ENCODE measurements around the gene FADS1. TPM values are rescaled to one million over a fixed set of nuclear protein-coding genes. Genes with fewer than 3 reads are reported as not detected.
A peak's percentile ranks its signal among the peaks of the same experiment; 100 is the strongest.

The FADS1 gene
- total and polyA plus RNA-seq, 8 donors: 21.5 to 161 (median 36.1) TPM

DNA sequence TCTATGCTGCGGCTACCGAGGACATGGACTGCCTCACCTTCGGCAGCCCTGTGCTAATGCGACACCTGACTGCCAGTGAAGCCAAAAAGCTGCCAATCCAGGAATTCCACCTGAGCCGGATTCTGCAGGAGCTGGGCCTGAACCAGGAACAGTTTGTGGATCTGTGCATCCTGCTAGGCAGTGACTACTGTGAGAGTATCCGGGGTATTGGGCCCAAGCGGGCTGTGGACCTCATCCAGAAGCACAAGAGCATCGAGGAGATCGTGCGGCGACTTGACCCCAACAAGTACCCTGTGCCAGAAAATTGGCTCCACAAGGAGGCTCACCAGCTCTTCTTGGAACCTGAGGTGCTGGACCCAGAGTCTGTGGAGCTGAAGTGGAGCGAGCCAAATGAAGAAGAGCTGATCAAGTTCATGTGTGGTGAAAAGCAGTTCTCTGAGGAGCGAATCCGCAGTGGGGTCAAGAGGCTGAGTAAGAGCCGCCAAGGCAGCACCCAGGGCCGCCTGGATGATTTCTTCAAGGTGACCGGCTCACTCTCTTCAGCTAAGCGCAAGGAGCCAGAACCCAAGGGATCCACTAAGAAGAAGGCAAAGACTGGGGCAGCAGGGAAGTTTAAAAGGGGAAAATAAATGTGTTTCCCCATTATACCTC lies 20.8 kb downstream of the FADS1 start:
- no peak for DNase-seq
- no peak overlapping the region for H3K27ac ChIP-seq
- peaks cover 12 to 29% of the 10 kb centered on the region in 2 donors for H3K4me1 ChIP-seq
- H3K9me3 ChIP-seq: no peaks in the 10 kb centered on the region
- peaks cover 0 to 20% of the 10 kb centered on the region in 2 donors for H3K36me3 ChIP-seq
- H3K27me3 ChIP-seq: no peaks in the 10 kb centered on the region
- no peak for ATAC-seq
- H3K4me3 ChIP-seq: no peak overlapping the region
- TF ChIP-seq, protein P1, sequence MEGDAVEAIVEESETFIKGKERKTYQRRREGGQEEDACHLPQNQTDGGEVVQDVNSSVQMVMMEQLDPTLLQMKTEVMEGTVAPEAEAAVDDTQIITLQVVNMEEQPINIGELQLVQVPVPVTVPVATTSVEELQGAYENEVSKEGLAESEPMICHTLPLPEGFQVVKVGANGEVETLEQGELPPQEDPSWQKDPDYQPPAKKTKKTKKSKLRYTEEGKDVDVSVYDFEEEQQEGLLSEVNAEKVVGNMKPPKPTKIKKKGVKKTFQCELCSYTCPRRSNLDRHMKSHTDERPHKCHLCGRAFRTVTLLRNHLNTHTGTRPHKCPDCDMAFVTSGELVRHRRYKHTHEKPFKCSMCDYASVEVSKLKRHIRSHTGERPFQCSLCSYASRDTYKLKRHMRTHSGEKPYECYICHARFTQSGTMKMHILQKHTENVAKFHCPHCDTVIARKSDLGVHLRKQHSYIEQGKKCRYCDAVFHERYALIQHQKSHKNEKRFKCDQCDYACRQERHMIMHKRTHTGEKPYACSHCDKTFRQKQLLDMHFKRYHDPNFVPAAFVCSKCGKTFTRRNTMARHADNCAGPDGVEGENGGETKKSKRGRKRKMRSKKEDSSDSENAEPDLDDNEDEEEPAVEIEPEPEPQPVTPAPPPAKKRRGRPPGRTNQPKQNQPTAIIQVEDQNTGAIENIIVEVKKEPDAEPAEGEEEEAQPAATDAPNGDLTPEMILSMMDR (IDR thresholded peaks at IDR 0.05): no peak
- intact Hi-C loops (cut with DNase I): loop anchor here in 1 of 2 donors (10.0 kb wide), 1 partner anchor 159 kb away; the partner anchor contains the start of gene BEST1

- no peak overlapping the region for H3K27ac ChIP-seq
- H3K36me3 ChIP-seq: peaks cover 0 to 17% of the 10 kb centered on the region in 2 donors
- ATAC-seq: no peak
- DNase-seq: no peak
- H3K4me1 ChIP-seq: peaks cover 15 to 34% of the 10 kb centered on the region in 2 donors
- intact Hi-C loops (cut with DNase I): loop anchor here in 1 of 2 donors (10.0 kb wide), 1 partner anchor 159 kb away; the partner anchor contains the start of gene BEST1
- no peaks in the 10 kb centered on the region for H3K27me3 ChIP-seq
- H3K9me3 ChIP-seq: no peaks in the 10 kb centered on the region
- no peak overlapping the region for H3K4me3 ChIP-seq
- TF ChIP-seq, protein P1 (IDR thresholded peaks at IDR 0.05): no peak
Measured at GRCh38 chr11:61795459-61795858, 21.3 kb downstream of the FADS1 start.

DNA sequence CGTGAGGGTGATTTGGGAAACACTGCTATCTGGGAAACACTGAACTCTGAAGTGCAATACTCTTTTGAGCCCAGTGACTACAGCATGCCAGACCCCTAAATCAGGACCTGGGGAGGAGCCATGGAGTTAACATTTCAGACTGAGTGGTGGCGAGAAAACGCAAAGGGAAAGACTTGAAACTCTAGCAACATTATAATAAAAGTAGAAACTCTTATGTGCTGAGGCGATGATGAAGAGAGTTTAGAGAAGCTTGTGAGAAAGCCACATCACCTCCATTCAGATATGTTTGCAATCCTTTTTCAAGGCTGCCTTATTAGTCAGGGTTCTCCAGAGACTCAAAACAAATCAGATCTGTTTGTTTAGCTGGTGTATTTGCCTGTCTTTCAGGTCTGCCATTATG lies 22.2 kb downstream of the FADS1 start:
- ATAC-seq: no peak
- H3K36me3 ChIP-seq: peaks cover 0 to 21% of the 10 kb centered on the region in 2 donors
- no peaks in the 10 kb centered on the region for H3K27me3 ChIP-seq
- TF ChIP-seq, protein P1 (IDR thresholded peaks at IDR 0.05): no peak
- no peak overlapping the region for H3K4me3 ChIP-seq
- no peak overlapping the region for H3K27ac ChIP-seq
- H3K9me3 ChIP-seq: no peaks in the 10 kb centered on the region
- no peak for DNase-seq
- H3K4me1 ChIP-seq: peaks cover 15 to 37% of the 10 kb centered on the region in 2 donors
- intact Hi-C loops (cut with DNase I): loop anchor here in 1 of 2 donors (10.0 kb wide), 1 partner anchor 160 kb away; the partner anchor contains the start of gene BEST1

GRCh38 chr11:61793829-61794204 lies 23.0 kb downstream of the FADS1 start:
- Histone ChIP-seq H3K9me3 (no peaks in the 10 kb centered on the region), H3K36me3 (peaks cover 0 to 29% of the 10 kb centered on the region in 2 donors), H3K27ac (no peak overlapping the region), H3K27me3 (no peaks in the 10 kb centered on the region), H3K4me1 (peaks cover 15 to 37% of the 10 kb centered on the region in 2 donors), H3K4me3 (peak overlapping the region in 1 of 2 donors; percentile 68)
- ATAC-seq (no peak), DNase-seq (no peak)
- intact Hi-C loops (cut with DNase I): loop anchor here in 1 of 2 donors (10.0 kb wide), 1 partner anchor 161 kb away; the partner anchor contains the start of gene BEST1
- TF ChIP-seq, protein P1 (IDR thresholded peaks at IDR 0.05): no peak

GRCh38 chr11:61793083-61793828 lies 23.5 kb downstream of the FADS1 start:
- ATAC-seq: peak; percentile 13
- peak in 1 of 4 donors; percentile 20 for DNase-seq
- intact Hi-C loops (cut with DNase I): loop anchor here in 1 of 2 donors (10.0 kb wide), 1 partner anchor 162 kb away; the partner anchor contains the start of gene BEST1
- peaks cover 15 to 37% of the 10 kb centered on the region in 2 donors for H3K4me1 ChIP-seq
- TF ChIP-seq, protein P1 (IDR thresholded peaks at IDR 0.05): no peak
- peak overlapping the region; percentile 89 to 95 for H3K27ac ChIP-seq
- H3K36me3 ChIP-seq: peaks cover 0 to 34% of the 10 kb centered on the region in 2 donors
- H3K27me3 ChIP-seq: no peaks in the 10 kb centered on the region
- H3K9me3 ChIP-seq: no peaks in the 10 kb centered on the region
- peak overlapping the region; percentile 59 to 68 for H3K4me3 ChIP-seq

Measured in left lung (tissue), 10 donors.